Stimulated activated CD8-positive, alpha-beta memory T cell treated with anti-CD3 and anti-CD28 coated beads, Interleukin-12 subunit alpha, Interleukin-12 subunit beta, amount 100 ng/mL, for 4 hours (primary cell): ENCODE data around the gene RPL13A.
"Not testable (repeated sequence)": the region's sequence is repeated elsewhere in the genome, so short reads cannot be mapped to it uniquely, and the experiment has no call there.

Experiments used
- DNase-seq: peaks from one replicate; pipeline ENCODE4 v3.0.0-alpha.2; 2020; ENCODE audit warnings: low read depth

The RPL13A gene

GRCh38 chr19:49456326-49456725 lies 31.1 kb upstream of the RPL13A start:
- DNase-seq, result no peak

- no peak for DNase-seq
Measured at GRCh38 chr19:49458567-49458903, 28.9 kb upstream of the RPL13A start.

- DNase-seq, result no peak
Measured at GRCh38 chr19:49459388-49459787, 28.0 kb upstream of the RPL13A start.

- DNase-seq, result not testable (repeated sequence)
Measured at GRCh38 chr19:49461130-49461529, 26.3 kb upstream of the RPL13A start.

GRCh38 chr19:49461656-49462055 lies 25.8 kb upstream of the RPL13A start:
- DNase-seq, result no peak

GRCh38 chr19:49462492-49462891 lies 24.9 kb upstream of the RPL13A start:
- no peak for DNase-seq

GRCh38 chr19:49463960-49464740 lies 23.3 kb upstream of the RPL13A start:
- no peak for DNase-seq

- DNase-seq, result no peak
Measured at GRCh38 chr19:49465371-49465770, 22.0 kb upstream of the RPL13A start.

GRCh38 chr19:49468199-49468598 lies 19.2 kb upstream of the RPL13A start:
- no peak for DNase-seq

- DNase-seq, result peak; percentile 60
Measured at GRCh38 chr19:49468746-49469447, 18.5 kb upstream of the RPL13A start.

- DNase-seq, result peak; percentile 73
Measured at GRCh38 chr19:49469828-49470614, 17.4 kb upstream of the RPL13A start.

GRCh38 chr19:49470615-49470978 lies 16.8 kb upstream of the RPL13A start:
- DNase-seq, result no peak

- DNase-seq, result no peak
Measured at GRCh38 chr19:49472936-49473335, 14.5 kb upstream of the RPL13A start.

- not testable (repeated sequence) for DNase-seq
Measured at GRCh38 chr19:49473501-49473867, 13.9 kb upstream of the RPL13A start.

- peak; percentile 81 for DNase-seq
Measured at GRCh38 chr19:49473868-49474541, 13.4 kb upstream of the RPL13A start, which contains the start of gene FLT3LG. Gene FLT3LG (plus strand): TSS chr19:49474215. CDS start chr19:49474640, 425 bp downstream.

- no peak for DNase-seq
Measured at GRCh38 chr19:49474542-49474924, 12.9 kb upstream of the RPL13A start.

- no peak for DNase-seq
Measured at GRCh38 chr19:49475191-49475917, 12.1 kb upstream of the RPL13A start.

GRCh38 chr19:49475995-49476880 lies 11.2 kb upstream of the RPL13A start:
- no peak for DNase-seq

- no peak for DNase-seq
Measured at GRCh38 chr19:49479975-49480628, 7.3 kb upstream of the RPL13A start.
